HG03066 (cell line): ENCODE results near the gene PCDHB16.
"Not testable (repeated sequence)": the region's sequence is repeated elsewhere in the genome, so short reads cannot be mapped to it uniquely, and the experiment has no call there.

ENCODE experiments used
- ATAC-seq: cut with Tn5 transposase; IDR thresholded peaks from one replicate; pipeline ENCODE4 v1.9.1; 2021; ENCODE audit warnings: low read depth; ENCODE audit not compliant: unreplicated experiment

PCDHB16 gene

GRCh38 chr5:141224844-141225243, 42.7 kb downstream of the PCDHB16 start:
- ATAC-seq = not testable (repeated sequence)

DNA sequence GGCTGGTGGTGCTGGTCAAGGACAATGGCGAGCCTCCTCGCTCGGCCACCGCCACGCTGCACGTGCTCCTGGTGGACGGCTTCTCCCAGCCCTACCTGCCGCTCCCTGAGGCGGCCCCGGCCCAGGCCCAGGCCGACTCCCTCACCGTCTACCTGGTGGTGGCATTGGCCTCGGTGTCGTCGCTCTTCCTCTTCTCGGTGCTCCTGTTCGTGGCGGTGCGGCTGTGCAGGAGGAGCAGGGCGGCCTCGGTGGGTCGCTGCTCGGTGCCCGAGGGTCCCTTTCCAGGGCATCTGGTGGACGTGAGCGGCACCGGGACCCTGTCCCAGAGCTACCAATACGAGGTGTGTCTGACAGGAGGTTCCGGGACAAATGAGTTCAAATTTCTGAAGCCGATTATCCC, 43.2 kb downstream of the PCDHB16 start:
- not testable (repeated sequence) for ATAC-seq

DNA sequence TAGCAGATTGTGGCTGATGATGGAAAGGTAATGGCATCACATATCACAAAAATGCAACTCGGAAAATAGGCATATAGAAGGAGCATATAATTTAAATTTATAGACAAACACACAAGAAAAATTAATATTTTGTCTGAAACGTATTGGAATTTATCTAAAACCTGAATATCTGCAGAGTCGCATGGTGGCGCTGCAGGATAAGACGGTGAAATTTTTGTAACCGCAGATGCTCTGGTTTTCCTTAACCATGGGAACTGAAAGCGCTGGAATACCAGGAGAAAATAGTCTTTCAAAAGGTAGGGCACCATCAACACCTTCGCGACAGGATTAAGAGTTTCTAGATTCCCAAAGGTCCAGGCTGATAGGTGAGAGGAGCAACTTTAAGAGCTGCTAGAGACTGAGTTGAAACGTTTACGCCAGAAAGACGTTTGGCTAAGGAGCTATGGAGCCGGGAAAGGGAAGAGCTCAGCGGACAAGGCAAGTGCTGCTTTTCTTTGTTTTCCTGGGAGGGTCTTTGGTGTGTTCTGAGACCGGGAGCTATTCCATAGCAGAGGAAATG, 52.0 kb downstream of the PCDHB16 start:
- ATAC-seq = no peak
